IPS DF 19.7 (cell line): ENCODE data around the gene INSYN1.
"Not testable (repeated sequence)": the region's sequence is repeated elsewhere in the genome, so short reads cannot be mapped to it uniquely, and the experiment has no call there.

ENCODE experiments used
- DNase-seq: peaks from one replicate; pipeline ENCODE4 v3.0.0-alpha.2; 2013; ENCODE audit warnings: low read depth, low spot score

INSYN1 gene

GRCh38 chr15:73714695-73715301, 38.4 kb downstream of the INSYN1 start:
- DNase-seq = no peak

- no peak for DNase-seq
Observed at GRCh38 chr15:73712107-73712506, 41.0 kb downstream of the INSYN1 start.

GRCh38 chr15:73711526-73711925, 41.6 kb downstream of the INSYN1 start:
- DNase-seq = no peak

- no peak for DNase-seq
Observed at GRCh38 chr15:73710321-73710720, 42.8 kb downstream of the INSYN1 start.

- DNase-seq = no peak
Observed at GRCh38 chr15:73709686-73710085, 43.5 kb downstream of the INSYN1 start.

GRCh38 chr15:73709241-73709640, 43.9 kb downstream of the INSYN1 start:
- DNase-seq = no peak

- no peak for DNase-seq
Observed at GRCh38 chr15:73708691-73709090, 44.5 kb downstream of the INSYN1 start.

GRCh38 chr15:73704869-73705645, 48.1 kb downstream of the INSYN1 start:
- no peak for DNase-seq

- not testable (repeated sequence) for DNase-seq
Observed at GRCh38 chr15:73704142-73704868, 48.8 kb downstream of the INSYN1 start.

GRCh38 chr15:73703601-73704000, 49.5 kb downstream of the INSYN1 start:
- DNase-seq = not testable (repeated sequence)

- not testable (repeated sequence) for DNase-seq
Observed at GRCh38 chr15:73702311-73703239, 50.6 kb downstream of the INSYN1 start.

GRCh38 chr15:73700041-73700842, 52.9 kb downstream of the INSYN1 start:
- DNase-seq = no peak

GRCh38 chr15:73699249-73700040, 53.7 kb downstream of the INSYN1 start:
- DNase-seq = no peak

- DNase-seq = no peak
Observed at GRCh38 chr15:73697033-73697467, 56.1 kb downstream of the INSYN1 start.

- DNase-seq = no peak
Observed at GRCh38 chr15:73696641-73697001, 56.5 kb downstream of the INSYN1 start.

GRCh38 chr15:73695773-73696640, 57.1 kb downstream of the INSYN1 start:
- no peak for DNase-seq

GRCh38 chr15:73694419-73694818, 58.7 kb downstream of the INSYN1 start:
- no peak for DNase-seq

GRCh38 chr15:73691396-73691795, 61.8 kb downstream of the INSYN1 start:
- DNase-seq = no peak

- no peak for DNase-seq
Observed at GRCh38 chr15:73688455-73688854, 64.7 kb downstream of the INSYN1 start.
